DOHH2 (cell line): ENCODE data around the gene DNMT3A.

Experiments used
- CTCF ChIP-seq: fragments of 200-600 bp; sonication (generic); IDR thresholded peaks from one replicate; pipeline ENCODE4 v1.5.1; 2014; ENCODE audit warnings: antibody characterized with exemption, mild to moderate bottlenecking, low read depth, low read length; ENCODE audit not compliant: poor library complexity, severe bottlenecking
- EZH2phosphoT487 ChIP-seq: fragments of 200-600 bp; sonication (generic); IDR thresholded peaks from 2 replicates; pipeline ENCODE4 v1.6.1; 2017; ENCODE audit warnings: borderline replicate concordance, mild to moderate bottlenecking, antibody characterized with exemption, low read length, moderate library complexity, mixed read lengths

- TF ChIP-seq CTCF = no peak
- no peak for TF ChIP-seq EZH2phosphoT487
These were observed 49.3 kb downstream of the DNMT3A start for GRCh38 chr2:25292408-25292807.
